GM12892 (cell line): ENCODE data around the gene PAX5.

Source experiments
- POLR2A ChIP-seq: IDR thresholded peaks from 2 replicates; pipeline ENCODE4 v1.6.1; 2011; ENCODE audit warnings: low read depth, low read length, control low read depth
- POLR2AphosphoS5 ChIP-seq: IDR thresholded peaks from 2 replicates; pipeline ENCODE4 v1.6.1; 2011; ENCODE audit warnings: low read depth, low read length, control low read depth

- TF ChIP-seq POLR2AphosphoS5 (no peak), POLR2A (no peak)
These were observed 166.2 kb downstream of the PAX5 start for GRCh38 chr9:36867672-36868471.
